Stimulated activated CD4-positive, alpha-beta T cell treated with anti-CD3 and anti-CD28 coated beads, TNF-alpha, amount 100 ng/mL, for 1 hour (primary cell): ENCODE measurements around the gene F8.
A peak's percentile ranks its signal among the peaks of the same experiment; 100 is the strongest.
"Not testable (repeated sequence)": the region's sequence is repeated elsewhere in the genome, so short reads cannot be mapped to it uniquely, and the experiment has no call there.

Source experiments
- DNase-seq, 3 donors: peaks; one replicate each; pipeline ENCODE4 v3.0.0-alpha.2; 2020; ENCODE audit warnings: low read depth in 3 of 3, low spot score in 1 of 3

Gene F8

DNA sequence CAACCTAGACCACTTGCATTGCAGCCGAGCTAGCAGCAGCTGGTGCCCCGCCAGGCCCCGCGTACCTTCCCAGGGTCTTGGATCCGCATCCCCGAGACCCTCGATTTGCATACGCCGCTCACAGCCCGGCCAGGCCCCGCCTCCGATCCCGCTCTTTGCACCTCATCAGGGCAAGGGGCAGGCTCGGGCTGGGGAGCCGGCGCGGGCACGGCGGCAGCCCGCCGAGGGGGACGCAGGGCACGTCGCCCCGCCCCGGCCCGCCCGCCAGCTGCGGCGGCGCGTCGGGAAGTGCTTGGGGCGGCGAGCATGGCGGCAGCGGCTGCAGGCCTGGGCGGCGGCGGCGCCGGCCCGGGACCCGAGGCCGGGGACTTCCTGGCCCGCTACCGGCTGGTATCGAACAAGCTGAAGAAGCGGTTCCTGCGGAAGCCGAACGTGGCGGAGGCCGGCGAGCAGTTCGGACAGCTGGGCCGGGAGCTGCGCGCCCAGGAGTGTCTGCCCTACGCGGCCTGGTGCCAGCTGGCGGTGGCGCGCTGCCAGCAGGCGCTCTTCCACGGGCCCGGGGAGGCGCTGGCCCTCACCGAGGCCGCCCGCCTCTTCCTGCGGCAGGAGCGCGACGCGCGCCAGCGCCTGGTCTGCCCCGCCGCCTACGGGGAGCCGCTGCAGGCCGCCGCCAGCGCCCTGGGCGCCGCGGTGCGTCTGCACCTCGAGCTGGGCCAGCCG, 136.3 kb downstream of the F8 start, which contains the start of gene F8A1:
Gene F8A1 (plus strand): TSS at position 287 of the 720 bp plus-strand sequence. CDS start 20 bp downstream, at position 307.
- peak in 1 of 3 donors; percentile 22 for DNase-seq

DNA sequence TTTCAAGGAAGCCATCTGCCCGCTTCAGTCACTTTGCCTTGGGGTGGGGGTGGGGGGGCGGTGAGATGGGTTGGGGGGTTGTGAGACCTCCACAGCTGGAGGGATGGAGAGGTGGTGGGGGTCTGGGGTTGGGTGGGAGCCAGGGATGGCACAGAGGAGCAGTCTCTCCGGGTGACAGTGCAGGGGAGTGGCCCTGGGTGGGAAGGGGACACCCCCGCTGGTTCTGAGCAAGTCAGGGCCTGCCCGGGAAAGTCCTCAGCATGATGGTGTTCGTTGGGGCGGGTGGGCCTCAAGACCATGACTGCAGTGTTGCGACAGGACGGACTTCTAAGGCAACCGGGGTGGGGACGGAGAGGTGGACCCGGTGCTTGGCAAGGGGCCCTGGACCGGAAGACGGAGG, 137.0 kb downstream of the F8 start:
- not testable (repeated sequence) for DNase-seq

- DNase-seq = not testable (repeated sequence)
Measured at GRCh38 chrX:154885057-154885456, 137.5 kb downstream of the F8 start.

- DNase-seq = not testable (repeated sequence)
Measured at GRCh38 chrX:154884069-154884468, 138.5 kb downstream of the F8 start.

GRCh38 chrX:154873329-154873728, 149.2 kb downstream of the F8 start:
- DNase-seq = no peak

- not testable (repeated sequence) for DNase-seq
Measured at GRCh38 chrX:154868522-154868921, 154.0 kb downstream of the F8 start.

DNA sequence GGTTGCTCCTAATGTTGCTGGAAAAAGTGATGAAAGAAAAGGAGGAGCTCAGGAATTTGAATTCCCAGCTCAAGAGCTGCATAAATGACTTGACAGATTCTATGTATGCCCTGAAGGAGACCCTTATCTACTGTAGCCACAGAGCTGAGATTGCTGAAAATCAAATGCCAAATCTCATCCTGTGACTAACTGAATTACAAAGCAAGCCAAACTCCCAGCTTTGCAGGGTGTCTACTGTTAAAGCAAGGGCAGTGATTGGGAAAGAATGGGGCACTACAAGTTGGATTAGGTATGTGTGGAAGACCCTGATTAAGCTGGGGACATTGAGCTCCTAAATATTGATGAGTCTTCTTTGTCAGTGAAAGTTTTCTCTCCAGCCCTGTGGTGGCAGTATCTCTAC, 167.3 kb downstream of the F8 start:
- DNase-seq = no peak

DNA sequence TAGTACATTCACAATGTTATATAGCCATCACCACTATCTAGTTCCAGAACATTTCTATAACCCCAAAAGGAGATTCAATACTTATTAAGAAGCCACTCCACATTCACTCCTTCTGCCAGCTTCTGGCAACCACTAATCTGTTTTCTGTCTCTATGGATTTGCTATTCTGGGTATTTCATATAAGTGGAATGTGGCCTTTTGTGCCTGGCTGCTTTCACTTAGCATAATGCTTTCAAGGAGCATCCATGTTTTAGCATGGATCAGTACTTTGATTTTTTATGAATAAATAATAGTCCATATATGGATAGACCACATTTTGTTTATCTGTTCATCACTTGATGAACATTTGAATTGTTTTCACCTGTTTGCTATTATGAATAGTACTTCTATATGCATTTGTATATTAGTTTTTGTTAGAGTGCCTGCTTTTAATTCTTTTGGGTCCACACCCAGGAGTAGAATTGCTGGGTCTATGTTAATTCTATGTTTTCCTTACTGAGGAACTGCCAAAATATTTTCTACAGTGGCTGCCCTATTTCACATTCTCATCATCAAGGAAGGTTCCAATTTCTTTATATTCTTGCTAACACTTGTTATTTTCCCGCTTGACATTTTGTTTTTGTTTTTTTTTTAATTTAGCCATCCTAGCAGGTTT, 171.4 kb downstream of the F8 start:
- no peak for DNase-seq

DNA sequence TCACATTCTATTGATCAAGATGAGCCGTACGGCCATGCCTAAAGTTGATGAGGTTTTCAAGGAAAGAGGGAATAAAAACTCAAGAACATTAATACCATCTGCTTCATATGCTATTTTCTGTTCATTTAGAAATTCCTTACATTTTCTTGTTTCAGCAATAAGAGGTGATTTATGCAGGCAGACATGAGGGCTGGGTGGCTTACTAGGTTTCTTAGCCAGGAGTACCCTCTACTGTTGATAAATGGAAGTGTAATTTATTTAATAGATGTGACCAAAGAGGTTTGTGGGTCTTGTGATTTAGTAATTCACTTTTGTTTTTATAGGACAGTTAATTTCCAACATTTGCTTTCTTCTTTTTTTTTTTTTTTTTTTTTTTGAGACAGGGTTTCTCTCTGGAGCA, 181.7 kb downstream of the F8 start:
- no peak for DNase-seq

- no peak for DNase-seq
Measured at GRCh38 chrX:154836163-154836562, 186.4 kb downstream of the F8 start.

GRCh38 chrX:154834562-154834961, 188.0 kb downstream of the F8 start, which contains the start of gene SMIM9:
Gene SMIM9, minus strand, starts transcription at chrX:154834662. Its CDS starts 3,806 bp downstream, at chrX:154830856.
- DNase-seq = no peak

DNA sequence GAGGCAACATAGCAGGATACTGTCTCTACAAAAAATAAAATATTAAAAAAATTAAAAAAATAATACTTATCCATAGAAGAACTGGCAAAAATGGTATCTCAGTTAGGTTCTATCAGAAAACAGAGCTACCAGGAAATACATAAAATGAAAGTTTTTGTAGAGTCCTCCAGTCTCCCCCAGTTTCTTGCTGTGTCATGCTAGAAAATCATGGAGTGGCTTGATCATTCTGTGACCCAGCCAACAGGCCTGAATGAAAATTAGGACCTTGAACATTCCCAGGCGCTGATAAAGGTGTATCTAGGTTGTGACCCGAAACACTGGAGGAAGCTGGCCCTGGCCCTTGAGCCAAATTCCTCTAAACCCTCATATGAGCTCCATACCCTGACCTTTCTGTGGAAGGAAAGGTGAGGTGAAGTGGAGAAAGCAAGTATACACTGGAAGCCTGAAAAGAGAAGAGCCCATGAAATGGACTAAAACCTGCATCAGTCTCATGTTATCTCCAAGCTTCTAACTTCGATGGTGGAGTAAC, 188.7 kb downstream of the F8 start:
- DNase-seq = no peak

DNA sequence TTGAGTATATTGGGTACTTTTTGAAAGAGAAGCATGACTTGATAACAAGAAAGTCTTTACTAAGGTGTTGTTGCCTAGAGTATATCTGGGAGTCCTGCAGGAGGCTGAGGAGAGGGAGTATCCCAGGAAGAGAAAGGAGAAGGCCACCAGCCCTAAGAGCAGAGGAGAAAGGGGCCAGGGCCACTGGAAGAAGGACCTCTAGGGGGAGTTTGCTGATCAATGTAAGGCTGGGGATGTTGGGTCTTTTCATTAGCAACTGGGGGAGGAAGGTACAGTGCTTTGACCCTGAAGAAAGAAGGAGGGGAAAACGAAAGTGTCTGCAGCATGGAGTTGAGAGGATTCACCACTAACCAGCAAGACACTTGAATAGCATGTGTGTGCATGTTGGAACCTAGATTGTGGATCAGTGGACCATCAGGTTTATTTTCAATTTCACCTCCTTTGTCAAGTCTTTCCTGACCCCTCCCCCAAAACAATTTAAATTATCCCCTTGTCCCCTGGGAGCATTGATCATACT, 192.5 kb downstream of the F8 start:
- DNase-seq = no peak

DNA sequence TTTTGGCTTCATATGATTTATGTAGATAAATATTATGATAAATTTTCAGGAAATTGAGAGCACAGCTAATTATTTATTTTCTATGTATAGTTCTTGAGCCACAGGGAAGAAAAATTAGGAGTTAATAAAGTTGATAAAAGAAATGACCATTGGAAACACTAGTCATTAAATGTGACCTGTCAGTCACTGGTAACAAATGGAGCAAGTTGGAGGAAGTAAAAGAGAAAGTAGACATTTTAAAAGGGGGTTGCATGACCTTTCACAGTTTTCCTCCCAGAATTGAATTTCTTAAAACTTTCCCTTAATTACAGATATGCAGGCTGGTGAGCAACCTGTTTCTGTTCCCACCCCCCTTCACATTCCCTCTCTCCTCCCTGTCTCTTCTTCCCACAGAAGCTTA, 193.4 kb downstream of the F8 start:
- no peak for DNase-seq

GRCh38 chrX:154828016-154828408, 194.5 kb downstream of the F8 start:
- no peak for DNase-seq

DNA sequence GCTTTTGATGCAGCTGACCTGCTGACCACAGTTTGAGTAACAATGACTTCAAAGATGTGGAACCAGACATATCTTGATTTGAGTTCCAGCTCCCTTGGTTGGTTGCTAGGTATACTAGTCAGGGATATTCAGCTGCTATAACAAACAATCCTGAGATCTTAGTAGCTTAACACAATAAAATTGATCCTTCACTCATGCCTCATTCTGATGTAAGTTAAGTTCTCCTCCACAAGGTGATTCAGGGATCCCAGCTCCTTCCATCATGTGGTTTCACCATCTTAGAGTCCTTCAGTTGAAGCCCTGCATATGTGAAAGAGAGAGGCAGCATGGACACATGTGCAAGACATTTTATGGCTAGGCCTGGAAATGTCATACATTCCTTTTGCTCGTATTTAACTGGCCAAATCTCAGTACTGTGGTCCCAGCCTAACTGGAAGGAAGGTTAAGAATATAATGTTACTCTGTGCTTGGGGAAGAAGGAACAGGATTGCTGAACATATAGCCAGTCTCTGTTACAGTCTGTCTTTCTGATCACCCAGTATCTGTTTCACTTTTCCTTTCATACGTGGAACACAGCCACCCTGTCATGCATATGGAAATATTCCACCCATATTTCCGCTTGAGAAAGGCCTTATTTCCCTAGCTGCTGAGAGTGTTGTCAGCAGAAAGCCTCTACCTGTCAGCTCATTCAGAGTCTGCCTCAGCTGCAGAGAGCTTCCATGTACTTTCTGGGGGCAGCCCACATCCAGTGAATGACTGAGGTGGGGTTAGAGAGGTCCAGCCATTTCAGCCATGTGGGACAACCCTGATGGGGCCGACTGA, 195.1 kb downstream of the F8 start:
- no peak for DNase-seq

GRCh38 chrX:154825586-154825985, 196.9 kb downstream of the F8 start:
- DNase-seq = not testable (repeated sequence)

DNA sequence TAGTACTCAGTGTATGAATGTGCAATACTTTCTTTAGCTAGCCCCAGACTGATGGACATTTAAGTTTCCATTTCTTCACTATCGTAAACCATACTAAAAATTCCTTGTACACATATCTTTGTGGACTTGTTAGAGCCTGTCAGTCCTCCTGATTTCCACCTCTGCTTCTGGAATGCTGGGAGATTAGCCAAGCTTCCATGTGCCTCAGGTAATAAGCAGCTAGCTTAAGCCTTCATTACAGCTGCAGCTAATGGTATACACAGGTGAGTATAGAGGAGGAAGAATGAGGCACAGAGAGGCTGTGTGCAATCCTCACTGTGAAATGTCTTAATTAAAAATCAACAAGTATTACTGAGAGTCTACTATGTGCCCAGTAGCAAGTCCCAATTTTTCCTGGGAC, 197.9 kb downstream of the F8 start:
- DNase-seq = no peak

- no peak for DNase-seq
Measured at GRCh38 chrX:154822029-154822428, 200.5 kb downstream of the F8 start.

GRCh38 chrX:154821523-154821922, 201.0 kb downstream of the F8 start:
- DNase-seq = no peak

DNA sequence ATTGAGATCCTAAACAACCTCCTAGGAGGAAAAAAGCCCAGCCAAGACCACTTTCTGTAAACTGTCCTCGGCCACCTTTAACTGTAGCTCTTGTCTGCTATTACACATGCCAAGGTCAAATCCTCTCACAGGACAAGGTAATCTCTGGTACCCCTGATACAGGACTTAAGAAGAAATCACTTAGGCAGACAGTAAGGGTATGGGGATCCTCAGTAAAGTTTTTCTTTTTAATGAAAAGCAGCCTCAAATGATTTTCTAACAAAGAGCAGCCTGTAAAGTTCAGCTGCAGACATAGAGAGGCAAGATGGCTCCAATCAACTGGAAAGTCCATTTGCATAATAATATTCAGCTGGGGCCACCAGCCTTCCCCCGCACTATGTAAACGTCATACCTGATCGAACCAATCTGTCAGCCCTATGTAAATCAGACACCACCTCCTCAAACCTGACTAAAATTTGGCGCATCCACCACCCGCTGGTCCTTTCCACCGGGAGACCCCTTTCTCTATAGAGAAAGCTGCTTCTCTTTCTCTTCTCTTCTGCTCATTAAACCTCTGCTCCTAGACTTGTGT, 202.7 kb downstream of the F8 start:
- no peak for DNase-seq
